Activated T-cell treated with anti-CD3 and anti-CD28 coated beads, Interleukin-2, amount 50 U/mL, for 1 hour (primary cell): ENCODE results near the gene DIAPH2.

Source experiments
- DNase-seq: peaks from one replicate; pipeline ENCODE4 v3.0.0-alpha.2; 2020

The DIAPH2 gene

DNA sequence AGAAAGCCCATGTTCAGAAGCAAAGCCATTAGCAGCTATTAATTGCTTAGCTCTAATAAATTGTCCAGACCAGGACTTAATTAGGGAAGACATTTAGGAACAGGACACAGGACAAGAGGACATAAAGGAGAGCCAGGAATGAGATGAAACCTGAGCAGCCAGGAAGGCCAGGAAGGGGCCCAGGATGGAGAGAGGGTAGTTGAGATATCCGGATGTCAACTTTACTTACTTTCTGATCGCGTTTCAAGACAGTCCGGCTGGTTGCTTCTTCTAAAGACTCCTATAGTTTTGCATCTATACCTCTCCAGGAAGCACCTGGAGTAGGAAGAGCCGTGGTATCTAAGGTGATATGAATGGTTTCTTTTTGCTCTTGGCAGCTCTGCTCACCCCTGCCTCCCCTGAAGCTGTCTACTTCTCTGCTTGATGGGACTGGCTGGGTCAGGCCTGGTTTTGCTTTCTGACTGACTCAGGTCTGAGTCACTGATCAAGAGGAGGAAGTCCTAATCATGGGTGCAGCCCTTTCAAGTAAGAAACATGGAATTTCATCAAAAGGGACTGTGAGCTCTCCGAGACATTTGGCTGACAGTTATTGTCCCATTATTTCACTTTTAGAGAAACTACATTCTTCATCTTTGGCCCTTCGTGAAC, 932.4 kb downstream of the DIAPH2 start:
- DNase-seq = no peak

DNA sequence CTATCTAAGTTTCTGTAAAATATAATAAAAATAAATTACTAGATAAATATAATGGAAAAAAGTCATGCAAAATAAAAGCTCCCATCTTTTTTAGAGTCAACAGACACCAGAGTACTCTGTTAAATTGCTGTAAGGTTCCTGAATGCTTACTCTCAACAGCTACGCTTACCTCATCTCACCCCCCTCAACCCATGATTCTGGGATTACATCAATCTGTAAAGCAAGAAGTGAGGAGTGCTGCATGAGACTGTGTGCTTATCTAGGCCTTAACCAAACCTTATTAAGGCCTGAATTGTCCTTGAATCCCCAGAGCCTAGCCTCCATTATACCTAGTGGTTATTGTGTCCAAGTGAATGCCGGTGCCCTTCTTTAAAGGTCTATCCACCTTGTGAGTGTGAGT, 934.9 kb downstream of the DIAPH2 start:
- no peak for DNase-seq

DNA sequence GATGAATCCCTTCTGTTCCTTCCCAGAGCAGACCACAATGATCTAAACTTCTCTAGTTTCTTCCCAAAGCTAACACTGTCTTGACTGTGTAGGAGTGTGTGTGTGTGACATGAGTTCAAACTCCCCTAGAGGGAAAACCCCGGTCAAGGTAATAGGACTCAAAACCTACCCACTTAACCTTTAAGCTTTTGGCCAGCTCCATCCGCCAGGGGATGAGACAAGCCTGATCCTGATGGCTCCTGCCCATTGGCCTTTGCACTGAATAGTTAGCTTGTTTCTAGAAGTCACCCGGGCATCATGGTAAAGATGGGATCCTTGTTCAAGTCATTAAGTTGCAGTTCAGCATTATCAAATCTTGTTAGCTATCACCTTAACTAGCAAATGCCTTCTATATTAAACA, 937.5 kb downstream of the DIAPH2 start:
- no peak for DNase-seq

DNA sequence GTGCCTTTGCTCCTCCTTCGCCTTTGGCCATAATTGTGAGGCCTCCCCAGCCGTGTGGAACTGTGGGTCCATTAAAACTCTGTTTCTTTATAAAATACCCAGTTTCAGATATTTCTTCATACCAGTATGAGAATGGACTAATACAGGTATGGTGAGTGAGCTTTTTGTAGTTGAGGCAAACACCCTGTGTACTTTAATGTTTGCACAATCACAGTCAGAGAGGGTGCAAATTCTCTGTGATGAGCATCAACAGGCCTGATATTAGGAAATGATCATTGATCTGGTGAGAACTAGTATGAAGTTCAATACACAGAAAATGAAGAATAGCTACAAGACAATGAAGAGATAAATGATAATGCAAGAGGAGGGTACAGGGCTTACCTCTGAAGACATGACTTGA, 943.7 kb downstream of the DIAPH2 start:
- DNase-seq = no peak

DNA sequence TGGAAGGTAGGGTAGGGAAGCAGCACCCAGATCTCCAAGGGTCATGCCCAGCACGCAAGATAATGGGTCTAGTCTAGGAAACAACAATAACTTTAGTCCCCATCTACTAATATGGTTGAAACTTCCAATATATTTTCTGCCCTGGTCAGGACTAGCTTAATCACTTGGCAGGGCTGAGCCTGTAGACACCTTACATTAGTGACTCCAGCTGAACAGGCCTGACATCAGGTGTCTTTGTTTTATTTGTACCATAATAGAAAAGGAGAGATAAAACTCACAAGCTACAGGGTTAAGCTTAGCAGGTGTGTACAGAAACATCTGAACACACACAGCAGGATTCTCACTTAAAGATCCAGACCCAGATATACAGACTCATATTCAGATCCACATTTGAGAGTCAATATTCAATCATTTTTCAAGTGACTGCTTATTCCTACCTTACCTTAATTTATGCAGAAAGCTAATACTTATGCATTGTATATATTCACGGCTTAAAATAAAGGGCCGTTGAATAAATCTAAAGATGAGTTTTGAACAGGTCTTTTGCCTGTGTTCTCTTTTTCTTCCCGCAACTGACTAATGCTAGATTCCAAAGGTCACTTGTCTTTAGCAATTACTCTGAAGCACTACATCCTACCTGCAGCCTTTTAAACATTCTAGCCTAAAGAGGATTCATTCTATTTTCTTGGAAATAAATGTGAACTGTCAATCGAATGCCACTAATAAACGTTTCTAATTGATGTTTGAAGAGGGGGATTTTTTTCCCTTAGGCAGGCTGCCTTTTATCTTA, 944.4 kb downstream of the DIAPH2 start:
- DNase-seq = no peak

DNA sequence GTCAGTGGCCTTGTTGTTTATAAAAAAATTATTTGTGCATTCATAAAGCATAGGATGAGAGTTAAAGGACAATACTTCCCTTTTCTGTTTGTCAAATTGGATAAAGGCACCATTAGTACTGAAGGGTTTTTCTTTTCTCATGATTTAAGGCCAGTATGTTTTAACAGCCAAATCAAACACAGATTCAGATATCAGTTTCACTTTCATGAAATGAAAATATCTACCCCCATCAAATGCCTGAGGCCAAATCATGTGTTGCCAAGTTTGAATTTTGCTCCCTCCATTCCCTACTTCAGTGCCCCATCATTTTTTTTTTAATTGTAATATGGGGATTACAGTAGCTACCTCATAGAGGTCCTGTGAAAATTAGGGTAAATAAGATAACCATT, 944.9 kb downstream of the DIAPH2 start:
- DNase-seq = no peak

DNA sequence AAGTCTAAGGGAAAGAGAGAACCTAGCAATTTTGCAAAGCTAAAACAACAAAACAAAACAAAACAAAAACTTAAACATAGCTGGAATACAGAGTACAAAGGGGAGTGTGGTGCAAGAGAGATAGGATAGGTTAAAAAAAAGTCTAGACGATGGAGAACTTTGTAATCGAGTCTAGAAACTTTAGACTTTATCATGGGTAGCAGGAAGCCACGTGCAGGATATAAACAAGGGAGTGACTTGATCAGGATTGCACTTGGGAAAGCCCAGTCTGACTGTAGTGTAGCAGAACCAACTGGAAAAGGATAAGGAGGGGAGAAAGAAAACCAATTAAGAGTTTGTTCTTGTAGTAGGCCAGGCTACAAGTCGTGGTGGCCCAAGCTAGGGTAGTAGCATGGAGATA, 949.2 kb downstream of the DIAPH2 start:
- DNase-seq = no peak

DNA sequence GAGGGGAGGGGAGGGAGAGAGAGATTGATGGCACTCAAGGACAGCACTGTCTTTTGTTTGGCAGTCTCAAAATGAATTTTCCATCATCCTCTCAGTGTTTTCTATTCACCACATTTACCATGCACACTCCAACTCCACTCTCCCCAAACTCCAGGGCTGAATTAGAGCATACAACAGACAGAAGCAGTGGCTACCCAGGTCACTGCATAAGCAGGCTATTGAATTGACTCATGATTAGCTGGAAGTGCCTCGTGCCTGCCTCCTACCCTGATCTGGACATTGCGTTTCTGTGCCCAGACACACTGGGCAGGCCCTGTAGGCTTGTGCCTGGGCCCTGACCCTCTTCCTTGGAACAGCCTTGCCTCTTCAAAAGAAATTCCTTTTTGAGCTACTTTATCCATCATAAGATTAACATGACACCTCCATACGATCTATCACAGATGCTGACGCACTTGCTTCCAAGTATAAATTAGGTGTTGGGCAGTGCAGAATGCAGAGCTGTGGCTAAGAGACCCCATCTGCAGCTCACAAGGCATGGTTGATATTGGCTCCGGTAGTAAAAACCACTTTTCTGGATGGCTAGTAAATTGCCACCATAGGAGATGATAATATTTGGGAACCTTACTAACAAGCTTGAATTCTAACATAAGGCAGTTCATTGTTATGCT, 952.0 kb downstream of the DIAPH2 start:
- DNase-seq = no peak

DNA sequence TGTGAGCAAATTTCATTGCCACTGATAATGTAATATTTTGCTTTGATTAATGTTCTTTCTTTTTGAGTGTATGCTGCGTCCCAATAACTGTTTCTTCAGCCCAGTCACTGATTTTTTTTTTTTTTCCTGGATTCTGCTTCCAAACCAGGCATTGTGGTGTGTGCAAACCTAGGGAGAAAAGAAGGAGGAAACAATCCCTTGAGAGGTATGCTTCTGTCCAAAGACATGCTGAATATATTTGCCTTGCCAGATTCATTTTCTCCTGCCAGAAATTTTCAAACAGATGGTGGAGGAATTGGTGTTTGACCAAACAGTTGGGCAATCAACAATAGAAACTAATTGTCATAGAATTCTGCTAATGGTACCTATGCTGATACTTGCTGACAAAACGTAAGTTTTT, 952.6 kb downstream of the DIAPH2 start:
- DNase-seq = no peak

DNA sequence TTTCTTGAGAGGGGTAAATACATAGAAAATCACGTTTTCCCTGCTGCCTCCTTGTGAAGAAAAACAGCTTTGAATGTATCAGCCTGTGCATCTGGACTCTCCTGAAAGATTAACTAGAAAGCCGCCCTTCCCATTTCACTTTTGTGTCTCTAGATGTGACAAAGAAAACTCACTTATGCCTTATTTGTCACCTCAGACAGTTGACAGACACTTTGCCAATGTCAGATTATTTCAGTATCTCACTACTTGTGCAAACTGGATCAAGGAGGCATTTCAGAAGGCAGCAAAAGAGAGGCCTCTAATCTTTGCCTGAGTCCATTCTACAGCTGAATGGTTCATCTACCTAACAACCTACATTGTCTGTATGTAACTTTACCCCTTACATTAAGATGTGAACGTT, 954.0 kb downstream of the DIAPH2 start:
- no peak for DNase-seq

DNA sequence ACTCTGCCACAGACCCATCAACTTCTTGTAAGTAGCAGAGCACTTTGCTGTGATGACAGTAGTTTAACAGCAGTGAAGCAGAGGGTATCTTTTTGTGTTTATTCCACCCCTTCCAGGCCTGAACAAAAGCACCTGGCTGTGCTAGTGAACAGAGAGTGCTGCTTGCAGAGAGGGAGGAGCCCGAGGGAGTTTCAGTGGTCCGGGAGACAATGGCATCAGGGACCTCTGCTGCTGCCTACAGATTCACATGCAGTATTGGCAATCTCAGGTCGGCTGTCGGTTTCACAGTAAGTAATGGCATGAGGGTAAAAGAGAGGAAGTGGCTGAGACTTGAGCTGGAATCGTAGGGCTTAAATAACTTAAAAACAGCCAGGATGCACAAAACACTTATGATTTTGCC, 954.9 kb downstream of the DIAPH2 start:
- DNase-seq = no peak
